HG03097 (cell line): ENCODE results near the gene NOC4L.
"Not testable (repeated sequence)": the region's sequence is repeated elsewhere in the genome, so short reads cannot be mapped to it uniquely, and the experiment has no call there.

Experiments
- ATAC-seq: cut with Tn5 transposase; IDR thresholded peaks from one replicate; pipeline ENCODE4 v1.9.1; 2021; ENCODE audit not compliant: unreplicated experiment, low FRiP score

NOC4L gene

GRCh38 chr12:132123970-132124765 is 20.1 kb upstream of the NOC4L start:
- no peak for ATAC-seq

GRCh38 chr12:132124766-132125425 is 19.4 kb upstream of the NOC4L start:
- ATAC-seq = no peak

GRCh38 chr12:132125736-132126135 is 18.5 kb upstream of the NOC4L start:
- no peak for ATAC-seq

- ATAC-seq = no peak
These were observed 17.2 kb upstream of the NOC4L start for GRCh38 chr12:132127041-132127440.

- no peak for ATAC-seq
These were observed 15.2 kb upstream of the NOC4L start for GRCh38 chr12:132129007-132129406.

GRCh38 chr12:132130690-132131089 is 13.6 kb upstream of the NOC4L start:
- no peak for ATAC-seq

- no peak for ATAC-seq
These were observed 13.0 kb upstream of the NOC4L start for GRCh38 chr12:132131229-132131628.

GRCh38 chr12:132131952-132132351 is 12.3 kb upstream of the NOC4L start:
- no peak for ATAC-seq

- no peak for ATAC-seq
These were observed 11.4 kb upstream of the NOC4L start for GRCh38 chr12:132132609-132133430.

GRCh38 chr12:132133952-132134652 is 10.2 kb upstream of the NOC4L start:
- no peak for ATAC-seq

GRCh38 chr12:132134653-132135183 is 9.5 kb upstream of the NOC4L start:
- ATAC-seq = not testable (repeated sequence)

- not testable (repeated sequence) for ATAC-seq
These were observed 8.0 kb upstream of the NOC4L start for GRCh38 chr12:132136226-132136625.

- ATAC-seq = no peak
These were observed 6.7 kb upstream of the NOC4L start for GRCh38 chr12:132137483-132138125.

GRCh38 chr12:132138941-132139871 is 5.1 kb upstream of the NOC4L start:
- ATAC-seq = no peak

GRCh38 chr12:132139912-132140311 is 4.3 kb upstream of the NOC4L start:
- no peak for ATAC-seq

- no peak for ATAC-seq
These were observed 3.8 kb upstream of the NOC4L start for GRCh38 chr12:132140501-132140900.

- ATAC-seq = no peak
These were observed 3.1 kb upstream of the NOC4L start for GRCh38 chr12:132140918-132141841.
